GM21381 (cell line): ENCODE measurements around the gene TAF1C.

Experiments used
- ATAC-seq: cut with Tn5 transposase; IDR thresholded peaks from one replicate; pipeline ENCODE4 v1.9.1; 2021; ENCODE audit warnings: mild to moderate bottlenecking, moderate library complexity; ENCODE audit not compliant: unreplicated experiment

The TAF1C gene

GRCh38 chr16:84161801-84162200, 25.1 kb downstream of the TAF1C start:
- ATAC-seq = no peak

GRCh38 chr16:84161037-84161436, 25.8 kb downstream of the TAF1C start:
- ATAC-seq = no peak

- no peak for ATAC-seq
Measured at GRCh38 chr16:84159800-84160199, 27.1 kb downstream of the TAF1C start.

GRCh38 chr16:84159007-84159406, 27.9 kb downstream of the TAF1C start:
- no peak for ATAC-seq

GRCh38 chr16:84156342-84156784, 30.5 kb downstream of the TAF1C start:
- ATAC-seq = no peak

GRCh38 chr16:84155771-84156170, 31.1 kb downstream of the TAF1C start:
- ATAC-seq = no peak

GRCh38 chr16:84155226-84155625, 31.6 kb downstream of the TAF1C start:
- no peak for ATAC-seq

GRCh38 chr16:84153660-84154214, 33.1 kb downstream of the TAF1C start:
- ATAC-seq = no peak

GRCh38 chr16:84150926-84151325, 35.9 kb downstream of the TAF1C start:
- ATAC-seq = no peak

GRCh38 chr16:84144859-84145639, 41.8 kb downstream of the TAF1C start, which contains the start of the genes DNAAF1 and HSDL1:
TSS of gene DNAAF1 (plus strand) at chr16:84145308. CDS start at chr16:84145441, 133 bp downstream.
TSS of gene HSDL1 (minus strand) at chr16:84145177. CDS start at chr16:84131321, 13,856 bp downstream.
- peak; percentile 89 for ATAC-seq

- peak; percentile 19 for ATAC-seq
Measured at GRCh38 chr16:84144209-84144858, 42.5 kb downstream of the TAF1C start.

GRCh38 chr16:84143784-84144199, 43.1 kb downstream of the TAF1C start:
- ATAC-seq = no peak

GRCh38 chr16:84143081-84143480, 43.8 kb downstream of the TAF1C start:
- no peak for ATAC-seq

GRCh38 chr16:84141143-84141670, 45.6 kb downstream of the TAF1C start:
- ATAC-seq = no peak

GRCh38 chr16:84139628-84140258, 47.1 kb downstream of the TAF1C start:
- no peak for ATAC-seq

GRCh38 chr16:84138824-84139627, 47.8 kb downstream of the TAF1C start:
- ATAC-seq = peak; percentile 82

- no peak for ATAC-seq
Measured at GRCh38 chr16:84138500-84138823, 48.4 kb downstream of the TAF1C start.

- no peak for ATAC-seq
Measured at GRCh38 chr16:84137769-84138357, 49.0 kb downstream of the TAF1C start.

- no peak for ATAC-seq
Measured at GRCh38 chr16:84137287-84137686, 49.6 kb downstream of the TAF1C start.
